HUES48 (cell line): ENCODE data around the gene LIPH.
"Not testable (repeated sequence)": the region's sequence is repeated elsewhere in the genome, so short reads cannot be mapped to it uniquely, and the experiment has no call there.

Source experiments
- H3K27ac ChIP-seq: one replicate; pipeline ENCODE4 v1.7.0; 2013; ENCODE audit warnings: low read depth, low read length, inconsistent platforms
- H3K27me3 ChIP-seq: 2 replicates; pipeline ENCODE4 v1.6.1; 2013; ENCODE audit warnings: mild to moderate bottlenecking, low read length; ENCODE audit not compliant: control insufficient read depth, insufficient read depth
- H3K36me3 ChIP-seq: 2 replicates; pipeline ENCODE4 v1.6.1; 2013; ENCODE audit warnings: low read length; ENCODE audit not compliant: control insufficient read depth, insufficient read depth
- H3K4me1 ChIP-seq: 2 replicates; pipeline ENCODE4 v1.6.1; 2013; ENCODE audit warnings: mild to moderate bottlenecking, low read length; ENCODE audit not compliant: control insufficient read depth, insufficient read depth
- H3K4me3 ChIP-seq: 2 replicates; pipeline ENCODE4 v1.5.1; 2013; ENCODE audit warnings: mild to moderate bottlenecking, low read depth, low read length
- H3K9ac ChIP-seq: 2 replicates; pipeline ENCODE4 v1.6.1; 2013; ENCODE audit warnings: mild to moderate bottlenecking, low read depth, low read length, moderate library complexity
- H3K9me3 ChIP-seq: 2 replicates; pipeline ENCODE4 v1.6.1; 2013; ENCODE audit warnings: low read length; ENCODE audit not compliant: control insufficient read depth, insufficient read depth

LIPH gene

GRCh38 chr3:185572183-185572582 is 19.8 kb upstream of the LIPH start:
- H3K9me3 ChIP-seq, result peaks cover 11% of the 10 kb centered on the region
- H3K4me3 ChIP-seq, result no peak overlapping the region
- no peak overlapping the region for H3K27ac ChIP-seq
- H3K27me3 ChIP-seq, result no peaks in the 10 kb centered on the region
- H3K9ac ChIP-seq, result no peak overlapping the region
- no peaks in the 10 kb centered on the region for H3K36me3 ChIP-seq
- H3K4me1 ChIP-seq, result peaks cover 7% of the 10 kb centered on the region

GRCh38 chr3:185561958-185562357 is 9.6 kb upstream of the LIPH start:
- H3K4me1 ChIP-seq, result peaks cover 28% of the 10 kb centered on the region
- no peak overlapping the region for H3K4me3 ChIP-seq
- H3K27ac ChIP-seq, result peak overlapping the region; percentile 20
- H3K9ac ChIP-seq, result no peak overlapping the region
- no peaks in the 10 kb centered on the region for H3K9me3 ChIP-seq
- H3K36me3 ChIP-seq, result no peaks in the 10 kb centered on the region
- no peaks in the 10 kb centered on the region for H3K27me3 ChIP-seq

- no peaks in the 10 kb centered on the region for H3K9me3 ChIP-seq
- H3K4me3 ChIP-seq, result no peak overlapping the region
- no peaks in the 10 kb centered on the region for H3K36me3 ChIP-seq
- H3K27ac ChIP-seq, result no peak overlapping the region
- peaks cover 28% of the 10 kb centered on the region for H3K4me1 ChIP-seq
- no peak overlapping the region for H3K9ac ChIP-seq
- no peaks in the 10 kb centered on the region for H3K27me3 ChIP-seq
Measured at GRCh38 chr3:185561374-185561943, 9.1 kb upstream of the LIPH start.

GRCh38 chr3:185560676-185561075 is 8.3 kb upstream of the LIPH start:
- Histone ChIP-seq H3K9me3 (no peaks in the 10 kb centered on the region), H3K9ac (no peak overlapping the region), H3K4me3 (no peak overlapping the region)

GRCh38 chr3:185559706-185560090 is 7.3 kb upstream of the LIPH start:
- H3K27ac ChIP-seq, result no peak overlapping the region
- no peaks in the 10 kb centered on the region for H3K36me3 ChIP-seq
- H3K9ac ChIP-seq, result no peak overlapping the region
- H3K9me3 ChIP-seq, result no peaks in the 10 kb centered on the region
- H3K27me3 ChIP-seq, result no peaks in the 10 kb centered on the region
- no peak overlapping the region for H3K4me3 ChIP-seq
- H3K4me1 ChIP-seq, result peaks cover 28% of the 10 kb centered on the region

More at GRCh38 chr3:185560676-185561075, 8.3 kb upstream of the LIPH start:
- Histone ChIP-seq H3K27me3 (no peaks in the 10 kb centered on the region), H3K4me1 (peaks cover 28% of the 10 kb centered on the region), H3K36me3 (no peaks in the 10 kb centered on the region), H3K27ac (no peak overlapping the region)

GRCh38 chr3:185558395-185558794 is 6.0 kb upstream of the LIPH start:
- Histone ChIP-seq H3K9ac (no peak overlapping the region), H3K27ac (peak overlapping the region; percentile 57)

GRCh38 chr3:185556640-185557039 is 4.3 kb upstream of the LIPH start:
- H3K4me1 ChIP-seq, result peaks cover 26% of the 10 kb centered on the region
- not testable (repeated sequence) for H3K27ac ChIP-seq, H3K36me3 ChIP-seq, H3K9ac ChIP-seq, H3K4me3 ChIP-seq, H3K9me3 ChIP-seq, H3K27me3 ChIP-seq

More at GRCh38 chr3:185558395-185558794, 6.0 kb upstream of the LIPH start:
- Histone ChIP-seq H3K36me3 (no peaks in the 10 kb centered on the region), H3K4me3 (no peak overlapping the region), H3K4me1 (peaks cover 28% of the 10 kb centered on the region), H3K9me3 (no peaks in the 10 kb centered on the region), H3K27me3 (no peaks in the 10 kb centered on the region)

- no peaks in the 10 kb centered on the region for H3K27me3 ChIP-seq
- H3K9ac ChIP-seq, result no peak overlapping the region
- no peaks in the 10 kb centered on the region for H3K9me3 ChIP-seq
- H3K36me3 ChIP-seq, result no peaks in the 10 kb centered on the region
- peaks cover 19% of the 10 kb centered on the region for H3K4me1 ChIP-seq
- H3K27ac ChIP-seq, result no peak overlapping the region
- no peak overlapping the region for H3K4me3 ChIP-seq
Measured at GRCh38 chr3:185555860-185556347, 3.5 kb upstream of the LIPH start.

GRCh38 chr3:185555101-185555501 is 2.7 kb upstream of the LIPH start:
- Histone ChIP-seq H3K27ac (no peak overlapping the region), H3K9ac (no peak overlapping the region), H3K36me3 (no peaks in the 10 kb centered on the region), H3K4me3 (no peak overlapping the region), H3K4me1 (peaks cover 12% of the 10 kb centered on the region), H3K9me3 (no peaks in the 10 kb centered on the region), H3K27me3 (no peaks in the 10 kb centered on the region)

GRCh38 chr3:185549651-185550111 is 2.7 kb downstream of the LIPH start:
- peaks cover 6% of the 10 kb centered on the region for H3K4me1 ChIP-seq
- H3K27ac ChIP-seq, result no peak overlapping the region
- no peak overlapping the region for H3K9ac ChIP-seq
- H3K36me3 ChIP-seq, result no peaks in the 10 kb centered on the region
- no peaks in the 10 kb centered on the region for H3K9me3 ChIP-seq
- H3K27me3 ChIP-seq, result no peaks in the 10 kb centered on the region
- H3K4me3 ChIP-seq, result no peak overlapping the region

- no peak overlapping the region for H3K9ac ChIP-seq
- H3K27ac ChIP-seq, result no peak overlapping the region
- no peaks in the 10 kb centered on the region for H3K27me3 ChIP-seq
- peaks cover 6% of the 10 kb centered on the region for H3K4me1 ChIP-seq
- no peaks in the 10 kb centered on the region for H3K36me3 ChIP-seq
- H3K4me3 ChIP-seq, result no peak overlapping the region
- H3K9me3 ChIP-seq, result no peaks in the 10 kb centered on the region
Measured at GRCh38 chr3:185549122-185549521, 3.3 kb downstream of the LIPH start.
